HG03159 (cell line): ENCODE results near the gene RSPH10B2.
"Not testable (repeated sequence)": the region's sequence is repeated elsewhere in the genome, so short reads cannot be mapped to it uniquely, and the experiment has no call there.

Experiments
- ATAC-seq: cut with Tn5 transposase; IDR thresholded peaks from one replicate; pipeline ENCODE4 v1.9.1; 2021; ENCODE audit warnings: mild to moderate bottlenecking, moderate library complexity; ENCODE audit not compliant: unreplicated experiment

RSPH10B2 gene

GRCh38 chr7:6781581-6781980 is 27.7 kb downstream of the RSPH10B2 start:
- not testable (repeated sequence) for ATAC-seq

GRCh38 chr7:6789353-6789752 is 35.5 kb downstream of the RSPH10B2 start:
- not testable (repeated sequence) for ATAC-seq

- not testable (repeated sequence) for ATAC-seq
Observed at GRCh38 chr7:6792113-6792872, 38.4 kb downstream of the RSPH10B2 start.

GRCh38 chr7:6794276-6794675 is 40.4 kb downstream of the RSPH10B2 start:
- not testable (repeated sequence) for ATAC-seq

- ATAC-seq: not testable (repeated sequence)
Observed at GRCh38 chr7:6797218-6797617, 43.3 kb downstream of the RSPH10B2 start.

GRCh38 chr7:6798047-6798446 is 44.1 kb downstream of the RSPH10B2 start:
- not testable (repeated sequence) for ATAC-seq

- not testable (repeated sequence) for ATAC-seq
Observed at GRCh38 chr7:6799887-6800286, 46.0 kb downstream of the RSPH10B2 start.

GRCh38 chr7:6800331-6800730 is 46.4 kb downstream of the RSPH10B2 start:
- not testable (repeated sequence) for ATAC-seq

- ATAC-seq: not testable (repeated sequence)
Observed at GRCh38 chr7:6807393-6807918, 53.6 kb downstream of the RSPH10B2 start.

- ATAC-seq: not testable (repeated sequence)
Observed at GRCh38 chr7:6807959-6808358, 54.1 kb downstream of the RSPH10B2 start.

GRCh38 chr7:6813011-6813410 is 59.1 kb downstream of the RSPH10B2 start:
- not testable (repeated sequence) for ATAC-seq

- ATAC-seq: not testable (repeated sequence)
Observed at GRCh38 chr7:6815470-6815869, 61.6 kb downstream of the RSPH10B2 start.

- not testable (repeated sequence) for ATAC-seq
Observed at GRCh38 chr7:6821622-6822021, 67.7 kb downstream of the RSPH10B2 start.

GRCh38 chr7:6825236-6826125 is 71.6 kb downstream of the RSPH10B2 start:
- peak; percentile 33 for ATAC-seq

- peak; percentile 99 for ATAC-seq
Observed at GRCh38 chr7:6826151-6826550, 72.2 kb downstream of the RSPH10B2 start, which contains the start of gene CCZ1B. Gene CCZ1B, minus strand, starts transcription at chr7:6826275. Its CDS starts 78 bp downstream, at chr7:6826197.

GRCh38 chr7:6827180-6827579 is 73.3 kb downstream of the RSPH10B2 start:
- not testable (repeated sequence) for ATAC-seq

- ATAC-seq: not testable (repeated sequence)
Observed at GRCh38 chr7:6829616-6830015, 75.7 kb downstream of the RSPH10B2 start.

GRCh38 chr7:6830026-6830425 is 76.1 kb downstream of the RSPH10B2 start:
- not testable (repeated sequence) for ATAC-seq

GRCh38 chr7:6831018-6831725 is 77.3 kb downstream of the RSPH10B2 start:
- no peak for ATAC-seq

- no peak for ATAC-seq
Observed at GRCh38 chr7:6833636-6834035, 79.7 kb downstream of the RSPH10B2 start.

- not testable (repeated sequence) for ATAC-seq
Observed at GRCh38 chr7:6835521-6835920, 81.6 kb downstream of the RSPH10B2 start.
